Karpas-422 (cell line): Measurements from ENCODE around the gene ADCY4. TPM values are rescaled to one million over a fixed set of nuclear protein-coding genes. Genes with fewer than 3 reads are reported as not detected.

Source experiments
- DNase-seq: peaks from one replicate; pipeline ENCODE4 v3.0.0-alpha.2; 2015
- H2AFZ ChIP-seq: fragments of 200-600 bp; sonication (generic); 2 replicates; pipeline ENCODE4 v1.6.1; 2014; ENCODE audit warnings: antibody characterized with exemption, low read length, mixed read lengths
- H3K27ac ChIP-seq: fragments of 200-600 bp; sonication (generic); 2 replicates; pipeline ENCODE4 v1.5.1; 2014; ENCODE audit warnings: mild to moderate bottlenecking, low read length, moderate library complexity
- H3K27me3 ChIP-seq: fragments of 200-600 bp; sonication (generic); 2 replicates; pipeline ENCODE4 v1.6.1; 2014; ENCODE audit warnings: low read length, mixed read lengths
- H3K36me3 ChIP-seq: fragments of 200-600 bp; sonication (generic); 2 replicates; pipeline ENCODE4 v1.6.1; 2014; ENCODE audit warnings: low read length, mixed read lengths; ENCODE audit not compliant: insufficient read depth
- H3K4me1 ChIP-seq: fragments of 200-600 bp; sonication (generic); 2 replicates; pipeline ENCODE4 v1.6.1; 2014; ENCODE audit warnings: mild to moderate bottlenecking, low read length, mixed read lengths
- H3K4me2 ChIP-seq: fragments of 200-600 bp; sonication (generic); 2 replicates; pipeline ENCODE4 v1.6.1; 2014; ENCODE audit warnings: low read length, low read depth, mild to moderate bottlenecking; ENCODE audit not compliant: poor library complexity, severe bottlenecking
- H3K4me3 ChIP-seq: fragments of 200-600 bp; sonication (generic); 2 replicates; pipeline ENCODE4 v1.5.1; 2014; ENCODE audit warnings: mild to moderate bottlenecking, antibody characterized with exemption, low read length, mixed read lengths
- H3K79me2 ChIP-seq: fragments of 200-600 bp; sonication (generic); 2 replicates; pipeline ENCODE4 v1.6.1; 2014; ENCODE audit warnings: mild to moderate bottlenecking, low read length, mixed read lengths
- H3K9ac ChIP-seq: fragments of 200-600 bp; sonication (generic); 2 replicates; pipeline ENCODE4 v1.6.0; 2014; ENCODE audit warnings: low read length
- H3K9me2 ChIP-seq: fragments of 200-600 bp; sonication (generic), shearing (Covaris generic); replicated peaks from 2 replicates; pipeline ENCODE4 v1.6.0; 2014; ENCODE audit warnings: mild to moderate bottlenecking, low read length, moderate library complexity; ENCODE audit not compliant: insufficient read depth
- H3K9me3 ChIP-seq: fragments of 300-700, 200-600 bp; sonication (generic); 2 replicates; pipeline ENCODE4 v1.6.1; 2014; ENCODE audit warnings: low read length, mixed read lengths
- H4K20me1 ChIP-seq: fragments of 200-600 bp; sonication (generic); 2 replicates; pipeline ENCODE4 v1.6.1; 2014; ENCODE audit warnings: mild to moderate bottlenecking, antibody characterized with exemption, low read length, low read depth; ENCODE audit not compliant: insufficient read depth
- total RNA-seq: library from RNA; depleted of rRNA; stranded (reverse); fragments of >200 nt; shearing (Covaris generic); gene quantifications from 2 replicates; pipeline ENCODE4 v1.2.3, GENCODE V29; 2014; ENCODE audit warnings: low replicate concordance

The ADCY4 gene
- total RNA-seq, 1 experiment from 2014 or later, result 0.07 TPM

- H3K4me1 ChIP-seq, result no peaks in the 10 kb centered on the region
- no peak overlapping the region for H3K4me3 ChIP-seq
- DNase-seq, result no peak
- no peaks in the 10 kb centered on the region for H3K79me2 ChIP-seq
- no peaks in the 10 kb centered on the region for H3K36me3 ChIP-seq
- H3K9ac ChIP-seq, result no peak overlapping the region
- no peak overlapping the region for H2AFZ ChIP-seq
- no peak overlapping the region for H3K27ac ChIP-seq
- peaks cover 3% of the 10 kb centered on the region; the same call in 1 of the 2 replicates for H4K20me1 ChIP-seq
- H3K9me2 ChIP-seq, result no peaks in the 10 kb centered on the region
- no peaks in the 10 kb centered on the region for H3K27me3 ChIP-seq
- no peaks in the 10 kb centered on the region for H3K9me3 ChIP-seq
- H3K4me2 ChIP-seq, result no peak overlapping the region
Measured at GRCh38 chr14:24322672-24323071, 12.2 kb downstream of the ADCY4 start.

GRCh38 chr14:24321212-24321975, 13.5 kb downstream of the ADCY4 start:
- peaks cover 8% of the 10 kb centered on the region; the same call in 1 of the 2 replicates for H4K20me1 ChIP-seq
- no peaks in the 10 kb centered on the region for H3K27me3 ChIP-seq
- no peaks in the 10 kb centered on the region for H3K9me3 ChIP-seq
- no peak overlapping the region for H3K4me3 ChIP-seq
- no peak overlapping the region for H3K9ac ChIP-seq
- H3K4me1 ChIP-seq, result no peaks in the 10 kb centered on the region
- no peak overlapping the region for H3K4me2 ChIP-seq
- no peak for DNase-seq
- H3K9me2 ChIP-seq, result no peaks in the 10 kb centered on the region
- H3K27ac ChIP-seq, result no peak overlapping the region
- no peak overlapping the region for H2AFZ ChIP-seq
- no peaks in the 10 kb centered on the region for H3K36me3 ChIP-seq
- H3K79me2 ChIP-seq, result no peaks in the 10 kb centered on the region

GRCh38 chr14:24317141-24317928, 17.5 kb downstream of the ADCY4 start:
- DNase-seq, result no peak
- Histone ChIP-seq H2AFZ (no peak overlapping the region), H3K4me3 (no peak overlapping the region), H3K79me2 (no peaks in the 10 kb centered on the region), H3K27ac (no peak overlapping the region), H3K4me2 (no peak overlapping the region), H3K9ac (no peak overlapping the region), H3K9me2 (no peaks in the 10 kb centered on the region), H4K20me1 (peaks cover 8% of the 10 kb centered on the region; the same call in 1 of the 2 replicates), H3K4me1 (peaks cover 7% of the 10 kb centered on the region), H3K9me3 (no peaks in the 10 kb centered on the region), H3K36me3 (no peaks in the 10 kb centered on the region), H3K27me3 (no peaks in the 10 kb centered on the region)

GRCh38 chr14:24316597-24316950, 18.3 kb downstream of the ADCY4 start:
- no peak overlapping the region for H2AFZ ChIP-seq
- no peak overlapping the region for H3K9ac ChIP-seq
- H3K4me2 ChIP-seq, result no peak overlapping the region
- H3K27ac ChIP-seq, result no peak overlapping the region
- H3K9me3 ChIP-seq, result no peaks in the 10 kb centered on the region
- DNase-seq, result no peak
- 0 out of 2 replicates have a peak, but pooled peaks cover 3% of the 10 kb centered on the region for H3K36me3 ChIP-seq
- H3K9me2 ChIP-seq, result no peaks in the 10 kb centered on the region
- peaks cover 14% of the 10 kb centered on the region for H3K4me1 ChIP-seq
- H3K79me2 ChIP-seq, result peaks cover 4% of the 10 kb centered on the region; the same call in 1 of the 2 replicates
- H3K4me3 ChIP-seq, result no peak overlapping the region
- H3K27me3 ChIP-seq, result no peaks in the 10 kb centered on the region
- peaks cover 8% of the 10 kb centered on the region; the same call in 1 of the 2 replicates for H4K20me1 ChIP-seq

- no peaks in the 10 kb centered on the region for H3K27me3 ChIP-seq
- H3K79me2 ChIP-seq, result peaks cover 4% of the 10 kb centered on the region; the same call in 1 of the 2 replicates
- no peak overlapping the region for H3K9ac ChIP-seq
- no peak overlapping the region for H3K4me3 ChIP-seq
- H3K4me2 ChIP-seq, result no peak overlapping the region
- no peak overlapping the region for H3K27ac ChIP-seq
- no peaks in the 10 kb centered on the region for H3K9me2 ChIP-seq
- no peak overlapping the region for H2AFZ ChIP-seq
- peaks cover 14% of the 10 kb centered on the region for H3K4me1 ChIP-seq
- DNase-seq, result no peak
- no peaks in the 10 kb centered on the region for H3K9me3 ChIP-seq
- peaks cover 8% of the 10 kb centered on the region; the same call in 1 of the 2 replicates for H4K20me1 ChIP-seq
- H3K36me3 ChIP-seq, result 0 out of 2 replicates have a peak, but pooled peaks cover 3% of the 10 kb centered on the region
Measured at GRCh38 chr14:24315807-24316596, 18.9 kb downstream of the ADCY4 start.

- Histone ChIP-seq H3K36me3 (0 out of 2 replicates have a peak, but pooled peaks cover 3% of the 10 kb centered on the region), H2AFZ (no peak overlapping the region), H3K4me2 (no peak overlapping the region), H4K20me1 (peaks cover 8% of the 10 kb centered on the region; the same call in 1 of the 2 replicates), H3K9me3 (no peaks in the 10 kb centered on the region), H3K4me1 (peaks cover 16% of the 10 kb centered on the region), H3K9me2 (no peaks in the 10 kb centered on the region), H3K9ac (no peak overlapping the region), H3K27me3 (no peaks in the 10 kb centered on the region), H3K27ac (no peak overlapping the region), H3K79me2 (peaks cover 4% of the 10 kb centered on the region; the same call in 1 of the 2 replicates), H3K4me3 (no peak overlapping the region)
- no peak for DNase-seq
Measured at GRCh38 chr14:24315243-24315806, 19.5 kb downstream of the ADCY4 start.

- H3K4me3 ChIP-seq, result no peak overlapping the region
Measured at GRCh38 chr14:24314377-24315193, 20.3 kb downstream of the ADCY4 start.

More at GRCh38 chr14:24314377-24315193, 20.3 kb downstream of the ADCY4 start:
- peaks cover 24% of the 10 kb centered on the region for H3K4me1 ChIP-seq
- peaks cover 8% of the 10 kb centered on the region; the same call in 1 of the 2 replicates for H4K20me1 ChIP-seq
- no peaks in the 10 kb centered on the region for H3K9me2 ChIP-seq
- H2AFZ ChIP-seq, result no peak overlapping the region
- peaks cover 4% of the 10 kb centered on the region; the same call in 1 of the 2 replicates for H3K79me2 ChIP-seq
- H3K36me3 ChIP-seq, result 0 out of 2 replicates have a peak, but pooled peaks cover 3% of the 10 kb centered on the region
- no peak for DNase-seq
- H3K27me3 ChIP-seq, result no peaks in the 10 kb centered on the region
- no peaks in the 10 kb centered on the region for H3K9me3 ChIP-seq
- no peak overlapping the region for H3K4me2 ChIP-seq
- no peak overlapping the region for H3K27ac ChIP-seq
- no peak overlapping the region for H3K9ac ChIP-seq
